Transverse colon (tissue), 3 donors: ENCODE results near the gene XYLT2.

Experiments
- EP300 ChIP-seq: sonication (generic); formaldehyde crosslinking; IDR thresholded peaks from one replicate; pipeline ENCODE4 v1.6.1; 2017; ENCODE audit warnings: antibody characterized with exemption, low read depth
- TF ChIP-seq, protein P1 (sequence below), 5 experiments: fragments of 200-600 bp in 3 of 5; fragments of 450-650 bp in 2 of 5; sonication (generic) in 3 of 5; IDR thresholded peaks; 1 replicate in 2 of 5; 2 replicates in 3 of 5; pipeline ENCODE4 v1.5.1; 2016 to 2017; ENCODE audit warnings: antibody characterized with exemption in 5 of 5, inconsistent platforms in 3 of 5, mild to moderate bottlenecking in 2 of 5, moderate library complexity in 1 of 5

GRCh38 chr17:50370052-50370451 lies 24.1 kb downstream of the XYLT2 start:
- no peak for TF ChIP-seq EP300
- TF ChIP-seq, protein P1, sequence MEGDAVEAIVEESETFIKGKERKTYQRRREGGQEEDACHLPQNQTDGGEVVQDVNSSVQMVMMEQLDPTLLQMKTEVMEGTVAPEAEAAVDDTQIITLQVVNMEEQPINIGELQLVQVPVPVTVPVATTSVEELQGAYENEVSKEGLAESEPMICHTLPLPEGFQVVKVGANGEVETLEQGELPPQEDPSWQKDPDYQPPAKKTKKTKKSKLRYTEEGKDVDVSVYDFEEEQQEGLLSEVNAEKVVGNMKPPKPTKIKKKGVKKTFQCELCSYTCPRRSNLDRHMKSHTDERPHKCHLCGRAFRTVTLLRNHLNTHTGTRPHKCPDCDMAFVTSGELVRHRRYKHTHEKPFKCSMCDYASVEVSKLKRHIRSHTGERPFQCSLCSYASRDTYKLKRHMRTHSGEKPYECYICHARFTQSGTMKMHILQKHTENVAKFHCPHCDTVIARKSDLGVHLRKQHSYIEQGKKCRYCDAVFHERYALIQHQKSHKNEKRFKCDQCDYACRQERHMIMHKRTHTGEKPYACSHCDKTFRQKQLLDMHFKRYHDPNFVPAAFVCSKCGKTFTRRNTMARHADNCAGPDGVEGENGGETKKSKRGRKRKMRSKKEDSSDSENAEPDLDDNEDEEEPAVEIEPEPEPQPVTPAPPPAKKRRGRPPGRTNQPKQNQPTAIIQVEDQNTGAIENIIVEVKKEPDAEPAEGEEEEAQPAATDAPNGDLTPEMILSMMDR (IDR thresholded peaks at IDR 0.05) = no peak
